HG03520 (cell line): Measurements from ENCODE around the gene PIP5K1C.
"Not testable (repeated sequence)": the region's sequence is repeated elsewhere in the genome, so short reads cannot be mapped to it uniquely, and the experiment has no call there.

Experiments used
- ATAC-seq: cut with Tn5 transposase; IDR thresholded peaks from one replicate; pipeline ENCODE4 v1.9.1; 2021; ENCODE audit warnings: mild to moderate bottlenecking, moderate library complexity; ENCODE audit not compliant: unreplicated experiment

The PIP5K1C gene

GRCh38 chr19:3678188-3678587 is 22.1 kb downstream of the PIP5K1C start:
- no peak for ATAC-seq

- no peak for ATAC-seq
These were observed 25.3 kb downstream of the PIP5K1C start for GRCh38 chr19:3674784-3675543.

- no peak for ATAC-seq
These were observed 26.5 kb downstream of the PIP5K1C start for GRCh38 chr19:3673506-3674439.

GRCh38 chr19:3672993-3673392 is 27.3 kb downstream of the PIP5K1C start:
- ATAC-seq: no peak

GRCh38 chr19:3672575-3672948 is 27.7 kb downstream of the PIP5K1C start:
- no peak for ATAC-seq

GRCh38 chr19:3671680-3672574 is 28.3 kb downstream of the PIP5K1C start:
- no peak for ATAC-seq

- ATAC-seq: no peak
These were observed 29.2 kb downstream of the PIP5K1C start for GRCh38 chr19:3670796-3671679.

GRCh38 chr19:3669947-3670795 is 30.1 kb downstream of the PIP5K1C start:
- no peak for ATAC-seq

GRCh38 chr19:3669082-3669946 is 31.0 kb downstream of the PIP5K1C start:
- no peak for ATAC-seq

- ATAC-seq: no peak
These were observed 31.8 kb downstream of the PIP5K1C start for GRCh38 chr19:3668331-3669081.

- no peak for ATAC-seq
These were observed 32.5 kb downstream of the PIP5K1C start for GRCh38 chr19:3667766-3668165.

GRCh38 chr19:3667037-3667638 is 33.1 kb downstream of the PIP5K1C start:
- no peak for ATAC-seq

GRCh38 chr19:3666545-3666856 is 33.8 kb downstream of the PIP5K1C start:
- ATAC-seq: not testable (repeated sequence)

GRCh38 chr19:3665681-3666544 is 34.4 kb downstream of the PIP5K1C start:
- no peak for ATAC-seq

- ATAC-seq: no peak
These were observed 35.2 kb downstream of the PIP5K1C start for GRCh38 chr19:3664879-3665642.
